NCI-H524 treated with DMSO at 0.1 percent for 48 hours (cell line): Measurements from ENCODE around the gene LYPD4.
A peak's percentile ranks its signal among the peaks of the same experiment; 100 is the strongest.

Experiments used
- DNase-seq: peaks from one replicate; lab custom pipeline; 2025; lab: John Stamatoyannopoulos, UW

Gene LYPD4

DNA sequence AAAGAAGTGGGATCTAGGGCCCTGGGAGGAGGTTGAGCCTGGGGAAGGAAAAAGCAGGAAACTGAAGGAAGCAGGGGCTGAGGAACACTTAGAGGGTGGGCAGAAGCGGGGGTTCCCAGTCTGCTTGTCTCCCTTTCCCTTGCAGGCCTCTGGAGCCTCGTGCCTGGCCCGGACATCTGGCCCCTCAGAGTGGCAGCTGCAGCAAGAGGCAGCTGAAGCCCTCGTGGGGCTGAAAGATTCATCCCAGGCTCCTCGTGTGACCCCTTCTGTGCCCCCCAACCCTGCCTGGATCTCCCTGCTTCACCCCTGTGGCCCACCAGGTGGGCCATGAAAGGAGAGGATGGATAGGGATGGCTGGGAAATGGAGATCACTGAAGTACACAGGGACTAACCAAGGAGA, 5.9 kb upstream of the LYPD4 start:
- no peak for DNase-seq

DNA sequence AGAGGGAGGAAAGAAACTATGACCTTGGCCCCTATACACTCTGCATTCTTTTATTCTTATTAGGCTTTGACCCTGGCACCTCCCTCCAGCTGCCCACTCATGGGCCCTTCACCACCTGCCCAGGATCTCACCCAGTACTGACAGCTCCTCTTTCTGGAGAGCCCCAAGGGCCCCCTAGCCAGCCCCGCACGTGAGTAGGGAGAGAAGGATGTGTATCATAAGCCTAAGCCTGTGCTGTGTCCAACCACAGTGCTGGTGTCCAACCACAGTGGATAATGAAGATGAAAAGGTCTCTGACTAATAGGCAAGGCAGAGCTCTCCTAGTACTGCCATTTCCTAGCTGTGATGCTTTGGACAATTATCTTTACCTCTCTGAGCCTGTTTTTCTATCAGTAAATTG, 4.6 kb upstream of the LYPD4 start:
- DNase-seq: no peak

DNA sequence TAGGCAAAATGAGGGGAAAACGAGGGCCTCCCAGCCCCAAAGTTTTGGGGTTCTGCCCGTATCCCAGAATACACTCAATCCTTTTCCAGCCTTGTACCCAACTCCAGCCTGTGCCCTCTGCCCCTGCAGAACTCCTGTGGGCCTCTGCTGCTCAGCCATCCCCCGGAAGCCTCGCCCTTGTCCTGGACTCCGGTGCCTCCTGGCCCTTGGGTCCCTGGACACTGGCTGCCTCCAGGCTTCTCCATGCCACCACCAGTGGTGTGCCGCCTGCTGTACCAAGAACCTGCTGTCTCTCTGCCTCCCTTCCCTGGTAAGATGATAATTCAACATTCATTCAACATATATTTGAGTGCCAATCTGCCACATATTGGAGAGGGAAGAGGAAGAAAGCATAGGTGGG, 4.2 kb upstream of the LYPD4 start:
- no peak for DNase-seq

GRCh38 chr19:41847351-41848105, 3.0 kb upstream of the LYPD4 start:
- DNase-seq: no peak

GRCh38 chr19:41845051-41845590, 638 bp upstream of the LYPD4 start:
- no peak for DNase-seq

- no peak for DNase-seq
Measured at GRCh38 chr19:41845001-41845050, 343 bp upstream of the LYPD4 start, which contains the start of gene DMRTC2. TSS of gene DMRTC2 (plus strand) at chr19:41845042. CDS start at chr19:41847429, 2,387 bp downstream.

DNA sequence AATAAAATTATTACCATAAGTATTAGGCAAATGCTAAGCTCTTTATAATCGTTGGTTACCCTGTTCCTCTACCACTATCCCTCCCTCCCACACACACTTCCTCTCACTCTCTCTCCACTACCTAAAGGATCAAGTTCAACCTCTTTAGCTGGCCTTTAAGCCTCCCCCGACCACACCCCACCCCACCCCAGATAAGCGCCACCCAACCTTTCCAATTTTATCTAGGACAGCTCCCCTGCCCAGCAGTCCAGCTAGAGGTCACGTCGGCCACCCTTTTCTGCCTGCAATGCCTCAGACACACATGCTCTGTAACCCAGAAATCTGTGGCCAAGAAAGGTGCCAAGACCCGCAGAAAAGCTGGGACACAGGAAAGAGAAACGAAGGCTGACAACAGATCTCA, 1.1 kb downstream of the LYPD4 start:
- no peak for DNase-seq

- DNase-seq: no peak
Measured at GRCh38 chr19:41839211-41839610, 5.3 kb downstream of the LYPD4 start.

- no peak for DNase-seq
Measured at GRCh38 chr19:41837981-41838708, 6.3 kb downstream of the LYPD4 start.

DNA sequence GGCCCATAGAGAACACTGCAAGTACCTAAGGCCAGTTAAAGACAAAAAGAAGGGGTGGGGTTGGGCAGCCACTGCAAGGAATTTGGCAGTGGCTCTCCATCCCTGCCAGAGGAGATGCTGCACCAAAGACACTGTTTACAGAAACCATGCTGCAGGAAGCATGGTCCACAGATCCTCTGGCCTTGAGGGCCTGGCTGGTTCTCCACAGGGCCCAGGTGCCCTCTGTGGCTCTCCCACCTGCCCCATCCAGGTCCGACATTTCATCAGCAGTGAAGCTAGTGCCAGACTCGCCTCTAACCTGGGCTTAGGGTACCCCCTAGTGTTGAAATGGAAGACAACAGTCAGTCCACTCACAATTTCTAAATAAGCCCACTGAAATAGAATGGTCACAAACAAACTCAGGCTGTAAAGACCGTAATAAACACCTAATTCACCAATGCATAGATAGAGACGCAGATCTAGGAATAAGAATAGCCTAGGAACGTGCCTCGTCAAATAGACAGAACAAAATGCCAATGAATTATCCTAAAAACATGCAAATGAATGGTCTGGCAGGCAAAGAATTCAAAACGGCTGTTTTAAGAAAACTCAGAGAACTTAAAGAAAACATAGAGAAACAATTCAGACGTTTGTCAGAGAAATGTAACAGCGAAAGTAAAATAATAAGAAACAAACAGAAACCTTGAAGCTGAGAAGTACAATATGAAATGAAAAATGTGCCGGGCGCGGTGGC, 23.3 kb downstream of the LYPD4 start:
- DNase-seq: peak; percentile 2

GRCh38 chr19:41816761-41817160, 27.7 kb downstream of the LYPD4 start:
- DNase-seq: no peak

- no peak for DNase-seq
Measured at GRCh38 chr19:41815301-41815700, 29.2 kb downstream of the LYPD4 start.

- DNase-seq: no peak
Measured at GRCh38 chr19:41813911-41814310, 30.6 kb downstream of the LYPD4 start.

- DNase-seq: no peak
Measured at GRCh38 chr19:41811981-41812380, 32.5 kb downstream of the LYPD4 start.

- DNase-seq: no peak
Measured at GRCh38 chr19:41811036-41811435, 33.4 kb downstream of the LYPD4 start.

- DNase-seq: no peak
Measured at GRCh38 chr19:41810301-41810700, 34.2 kb downstream of the LYPD4 start.

GRCh38 chr19:41808663-41809566, 35.6 kb downstream of the LYPD4 start:
- no peak for DNase-seq

DNA sequence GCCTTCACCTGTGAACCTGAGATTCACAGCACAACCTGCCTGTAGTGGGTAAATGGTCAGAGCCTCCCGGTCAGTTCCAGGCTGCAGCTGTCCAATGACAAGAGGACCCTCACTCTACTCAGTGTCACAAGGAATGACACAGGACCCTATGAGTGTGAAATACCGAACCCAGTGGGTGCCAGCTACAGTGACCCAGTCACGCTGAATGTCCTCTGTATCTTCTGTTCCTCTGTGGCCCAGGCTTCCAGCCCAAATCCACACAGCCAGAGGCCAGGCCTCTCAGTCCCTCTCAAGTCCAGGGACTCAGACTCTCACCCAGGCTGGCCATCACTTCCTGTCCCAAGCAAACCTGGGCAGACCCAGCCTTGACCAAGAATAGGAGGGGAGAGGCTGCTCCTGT, 37.3 kb downstream of the LYPD4 start:
- no peak for DNase-seq

DNA sequence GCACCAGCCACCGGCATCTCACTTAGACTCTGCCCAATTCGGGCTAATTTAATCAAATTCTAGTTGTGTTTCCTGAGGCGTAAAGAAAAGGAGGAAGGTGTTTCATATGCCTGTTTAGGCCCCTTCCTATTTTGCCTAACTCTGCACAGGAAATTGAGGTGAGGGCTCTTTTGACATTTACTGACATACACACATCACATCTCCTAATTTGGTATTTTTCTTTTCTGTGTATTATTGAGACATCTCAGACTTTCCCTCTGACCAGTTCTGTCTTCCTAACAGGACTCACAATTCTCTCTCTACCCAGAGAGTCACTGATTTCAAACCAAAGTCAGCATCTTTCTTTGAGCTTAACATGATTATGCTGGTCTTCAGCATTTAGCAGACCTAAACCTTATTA, 40.1 kb downstream of the LYPD4 start:
- no peak for DNase-seq

DNA sequence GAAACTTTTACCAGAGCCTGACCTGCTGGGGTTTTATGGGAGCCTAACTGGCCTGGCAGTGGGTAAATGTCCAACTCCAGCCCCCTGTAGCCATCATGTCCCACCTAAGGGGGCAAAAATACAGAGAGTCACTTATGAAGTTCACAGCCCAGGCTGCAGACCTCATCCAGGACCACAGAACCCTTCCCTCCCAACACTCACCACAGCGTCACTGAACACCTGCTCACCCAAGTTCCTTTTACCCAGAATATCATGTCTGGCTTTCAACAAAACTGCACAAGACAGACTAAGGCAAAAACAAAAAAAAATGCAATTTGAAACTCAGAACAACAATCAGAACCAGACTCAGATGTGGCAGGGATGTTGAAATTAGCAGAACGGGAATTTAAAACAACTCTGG, 41.7 kb downstream of the LYPD4 start:
- DNase-seq: no peak

DNA sequence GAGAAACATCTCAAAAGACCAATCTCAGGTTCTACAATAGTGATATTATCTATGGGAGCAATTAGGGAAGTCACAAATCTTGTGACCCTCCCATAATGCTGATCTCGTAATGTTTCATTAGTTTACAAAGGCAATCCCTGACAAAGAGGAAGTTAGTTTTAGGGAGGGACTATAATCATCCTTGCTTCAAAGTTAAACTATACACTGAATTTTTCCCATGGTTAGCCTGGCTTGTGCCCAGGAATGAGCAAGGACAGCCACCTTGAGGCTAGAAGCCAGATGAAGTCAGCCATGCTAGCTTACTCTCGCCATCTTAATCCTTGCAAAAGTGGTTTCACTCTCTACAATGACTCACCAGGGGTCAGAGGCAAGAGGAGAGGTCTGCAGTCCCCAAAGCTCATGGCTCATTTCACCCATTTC, 42.7 kb downstream of the LYPD4 start:
- no peak for DNase-seq

DNA sequence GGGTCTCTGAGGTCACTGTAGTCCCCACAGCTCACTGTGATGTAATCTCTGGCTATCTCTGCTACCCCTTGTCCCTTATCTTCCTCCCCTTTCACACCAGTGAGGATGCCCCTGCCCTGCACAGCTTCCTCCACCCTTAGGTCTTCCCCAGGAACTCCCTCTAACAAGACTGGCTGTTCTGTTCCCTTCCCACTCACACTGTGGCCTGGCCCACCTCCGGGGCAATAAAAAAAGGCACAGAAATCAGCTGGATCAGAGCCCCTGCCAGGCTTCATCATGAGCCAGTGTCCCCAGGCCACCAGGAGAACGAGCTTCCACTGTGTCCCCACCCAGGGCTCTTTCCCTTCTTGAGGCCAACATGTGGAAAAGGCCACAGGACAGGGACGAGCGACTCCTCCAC, 43.5 kb downstream of the LYPD4 start:
- DNase-seq: no peak
